ENCODE data around the gene MAML3.

Gene MAML3

GRCh38 chr4:139696491-139696890 lies 457.5 kb downstream of the MAML3 start:
- ChIA-PET CTCF (no interaction called here), POLR2A (no interaction called here)
- TF ChIP-seq ELF4 (IDR thresholded peaks at IDR 0.05): no peak
- TF ChIP-seq BHLHE40 (IDR thresholded peaks at IDR 0.05; ENCODE audit: borderline replicate concordance): no peak
- DNase-seq (ENCODE audit: extremely low spot score): no peak

GRCh38 chr4:139694522-139695107 lies 459.4 kb downstream of the MAML3 start:
- CTCF ChIA-PET: interaction anchor here (1.0 kb wide), 1 partner anchor 10 kb away, joined by 3 read pairs; no protein-coding TSS in a partner anchor
- POLR2A ChIA-PET: no interaction called here
- TF ChIP-seq L3MBTL2 (conservative IDR thresholded peaks at IDR 0.05) (no peak), ZNF384 (IDR thresholded peaks at IDR 0.05) (no peak), ELF4 (IDR thresholded peaks at IDR 0.05) (no peak), BHLHE40 (IDR thresholded peaks at IDR 0.05; ENCODE audit: borderline replicate concordance) (no peak), FOXM1 (IDR thresholded peaks at IDR 0.05; ENCODE audit: borderline replicate concordance) (no peak)
- no peak for DNase-seq (ENCODE audit: extremely low spot score)

GRCh38 chr4:139692309-139693012 lies 461.5 kb downstream of the MAML3 start:
- TF ChIP-seq HDGF (IDR thresholded peaks at IDR 0.05; ENCODE audit: borderline replicate concordance): no peak
- no peak for TF ChIP-seq SUZ12 (IDR thresholded peaks at IDR 0.05)
- no peak for TF ChIP-seq NFRKB (IDR thresholded peaks at IDR 0.05)
- TF ChIP-seq TARDBP (IDR thresholded peaks at IDR 0.05): no peak
- TF ChIP-seq FOXM1 (IDR thresholded peaks at IDR 0.05; ENCODE audit: borderline replicate concordance): no peak
- no peak for TF ChIP-seq L3MBTL2 (conservative IDR thresholded peaks at IDR 0.05)
- no peak for TF ChIP-seq FOXA1 (IDR thresholded peaks at IDR 0.05)
- no peak for TF ChIP-seq ELF4 (IDR thresholded peaks at IDR 0.05)
- no peak for TF ChIP-seq SP1 (IDR thresholded peaks at IDR 0.05)
- no peak for TF ChIP-seq CTBP1 (IDR thresholded peaks at IDR 0.05; ENCODE audit: borderline replicate concordance)
- TF ChIP-seq ARNT (IDR thresholded peaks at IDR 0.05): no peak
- no peak for TF ChIP-seq PKNOX1 (IDR thresholded peaks at IDR 0.05)
- no peak for TF ChIP-seq LEF1 (IDR thresholded peaks at IDR 0.05; ENCODE audit: borderline replicate concordance)
- no peak for TF ChIP-seq BHLHE40 (IDR thresholded peaks at IDR 0.05; ENCODE audit: borderline replicate concordance)
- TF ChIP-seq FOXK2 (IDR thresholded peaks at IDR 0.05): no peak
- TF ChIP-seq ZNF384 (IDR thresholded peaks at IDR 0.05): no peak
- ChIA-PET POLR2A (no interaction called here), CTCF (interaction anchor here (0.6 kb wide), 1 partner anchor 1185 kb away, joined by 6 read pairs; no protein-coding TSS in a partner anchor)
- no peak for DNase-seq (ENCODE audit: extremely low spot score)

GRCh38 chr4:139690419-139690818 lies 463.6 kb downstream of the MAML3 start:
- TF ChIP-seq BHLHE40 (IDR thresholded peaks at IDR 0.05; ENCODE audit: borderline replicate concordance) (no peak), SP1 (IDR thresholded peaks at IDR 0.05) (no peak), ELF4 (IDR thresholded peaks at IDR 0.05) (no peak)
- ChIA-PET POLR2A (interaction anchor here (2.2 kb wide), 1 partner anchor 25 kb away, joined by 9 read pairs; the partner anchor contains the start of gene MGST2), CTCF (no interaction called here)

GRCh38 chr4:139689093-139689722 lies 464.8 kb downstream of the MAML3 start:
- no peak for DNase-seq (ENCODE audit: extremely low spot score)
- TF ChIP-seq BHLHE40 (IDR thresholded peaks at IDR 0.05; ENCODE audit: borderline replicate concordance) (no peak), ZNF384 (IDR thresholded peaks at IDR 0.05) (no peak), NFRKB (IDR thresholded peaks at IDR 0.05) (no peak), PKNOX1 (IDR thresholded peaks at IDR 0.05) (no peak), HDGF (IDR thresholded peaks at IDR 0.05; ENCODE audit: borderline replicate concordance) (no peak), L3MBTL2 (conservative IDR thresholded peaks at IDR 0.05) (no peak), ARNT (IDR thresholded peaks at IDR 0.05) (no peak)
- CTCF ChIA-PET: no interaction called here

More at GRCh38 chr4:139690419-139690818, 463.6 kb downstream of the MAML3 start:
- no peak for DNase-seq (ENCODE audit: extremely low spot score)

GRCh38 chr4:139686988-139687387 lies 467.0 kb downstream of the MAML3 start:
- ChIA-PET CTCF (no interaction called here), POLR2A (no interaction called here)
- no peak for TF ChIP-seq ARNT (IDR thresholded peaks at IDR 0.05)
- no peak for TF ChIP-seq PKNOX1 (IDR thresholded peaks at IDR 0.05)
- no peak for DNase-seq (ENCODE audit: extremely low spot score)

More at GRCh38 chr4:139689093-139689722, 464.8 kb downstream of the MAML3 start:
- POLR2A ChIA-PET: no interaction called here

- ChIA-PET POLR2A (no interaction called here), CTCF (no interaction called here)
- TF ChIP-seq HDGF (IDR thresholded peaks at IDR 0.05; ENCODE audit: borderline replicate concordance): no peak
- no peak for TF ChIP-seq SUZ12 (IDR thresholded peaks at IDR 0.05)
- TF ChIP-seq TARDBP (IDR thresholded peaks at IDR 0.05): no peak
- TF ChIP-seq CTBP1 (IDR thresholded peaks at IDR 0.05; ENCODE audit: borderline replicate concordance): no peak
- no peak for TF ChIP-seq LEF1 (IDR thresholded peaks at IDR 0.05; ENCODE audit: borderline replicate concordance)
- no peak for TF ChIP-seq FOXA1 (IDR thresholded peaks at IDR 0.05)
- no peak for TF ChIP-seq L3MBTL2 (conservative IDR thresholded peaks at IDR 0.05)
- no peak for TF ChIP-seq FOXM1 (IDR thresholded peaks at IDR 0.05; ENCODE audit: borderline replicate concordance)
- DNase-seq (ENCODE audit: extremely low spot score): no peak
These were observed 467.9 kb downstream of the MAML3 start for GRCh38 chr4:139686130-139686529.
